Tibial nerve (tissue), 4 donors: ENCODE results near the gene IGFBP6. TPM values are rescaled to one million over a fixed set of nuclear protein-coding genes. Genes with fewer than 3 reads are reported as not detected.
A peak's percentile ranks its signal among the peaks of the same experiment; 100 is the strongest.

Experiments used
- DNase-seq, 2 donors: peaks; one replicate each; pipeline ENCODE4 v3.0.0-alpha.2; 2019; ENCODE audit warnings: low spot score in 2 of 2
- H3K27ac ChIP-seq, 4 donors: fragments of 200-600 bp; sonication (generic) in 3 of 4; one replicate each; pipeline ENCODE4 v1.5.1; 2017 to 2019; ENCODE audit warnings: mild to moderate bottlenecking in 1 of 4
- H3K27me3 ChIP-seq, 2 donors: fragments of 200-600 bp; sonication (generic) in 1 of 2; one replicate each; pipeline versions ENCODE4 v1.5.1 to v1.6.0; 2017 to 2019
- H3K36me3 ChIP-seq, 3 donors: fragments of 200-600 bp; sonication (generic); one replicate each; pipeline ENCODE4 v1.5.1; 2018 to 2019
- H3K4me1 ChIP-seq, 4 donors: fragments of 200-600 bp; sonication (generic) in 3 of 4; one replicate each; pipeline ENCODE4 v1.5.1; 2017 to 2019
- H3K4me3 ChIP-seq, 4 donors: fragments of 200-600 bp; sonication (generic) in 3 of 4; one replicate each; pipeline ENCODE4 v1.5.1; 2017 to 2019; ENCODE audit warnings: mild to moderate bottlenecking in 1 of 4, moderate library complexity in 1 of 4
- H3K9me3 ChIP-seq, 4 donors: fragments of 200-600 bp; sonication (generic) in 3 of 4; one replicate each; pipeline ENCODE4 v1.5.1; 2017 to 2019
- CTCF ChIP-seq, 5 experiments: fragments of 200-600 bp in 3 of 5; fragments of 450-650 bp in 2 of 5; sonication (generic) in 3 of 5; IDR thresholded peaks; one replicate each; pipeline ENCODE4 v1.5.1; 2016 to 2019; ENCODE audit warnings: antibody characterized with exemption in 5 of 5, mild to moderate bottlenecking in 3 of 5, moderate library complexity in 2 of 5
- EP300 ChIP-seq, 2 donors: sonication (generic); formaldehyde crosslinking; IDR thresholded peaks; one replicate each; pipeline ENCODE4 v1.6.1; 2017; ENCODE audit warnings: antibody characterized with exemption in 2 of 2, mild to moderate bottlenecking in 1 of 2
- POLR2A ChIP-seq, 2 donors: fragments of 450-650 bp; IDR thresholded peaks; one replicate each; pipeline ENCODE4 v1.6.1; 2017; ENCODE audit warnings: antibody characterized with exemption in 2 of 2, mild to moderate bottlenecking in 2 of 2, moderate library complexity in 2 of 2
- WGBS, 2 donors: methylation state at CpG; one replicate each; pipeline ENCODE4 v1.1.5; 2018; 5-methylcytosine and 5-hydroxymethylcytosine counted together
- total RNA-seq, 4 donors: library from RNA; depleted of rRNA; stranded (reverse); fragments of >200 nt; gene quantifications; one replicate each; pipeline ENCODE4 v1.1.0, GENCODE V29; 2016

The IGFBP6 gene
- total RNA-seq, 4 donors from 2014 or later: 1,043 to 8,473 (median 5,787) TPM

- no peaks in the 10 kb centered on the region for H3K9me3 ChIP-seq
- TF ChIP-seq EP300 (IDR thresholded peaks at IDR 0.05): peak in 1 of 2 donors; percentile 69
- TF ChIP-seq CTCF (IDR thresholded peaks at IDR 0.05): peak; percentile 83 to 99 (median 88)
- TF ChIP-seq POLR2A (IDR thresholded peaks at IDR 0.05): no peak
- peak overlapping the region; percentile 78 to 100 (median 89) for H3K27ac ChIP-seq
- peaks cover 0 to 70% (median 10%) of the 10 kb centered on the region in 3 donors for H3K36me3 ChIP-seq
- DNase-seq: peak in 1 of 2 donors; percentile 90
- no peaks in the 10 kb centered on the region for H3K27me3 ChIP-seq
- WGBS, 2 donors: 34% methylated on average over 24 of the region's 24 CpGs
- H3K4me1 ChIP-seq: peaks cover 0 to 100% (median 76%) of the 10 kb centered on the region in 4 donors
- H3K4me3 ChIP-seq: peak overlapping the region in 2 of 4 donors; percentile 8 to 42
Observed at GRCh38 chr12:53065975-53066931, 31.2 kb upstream of the IGFBP6 start.

DNA sequence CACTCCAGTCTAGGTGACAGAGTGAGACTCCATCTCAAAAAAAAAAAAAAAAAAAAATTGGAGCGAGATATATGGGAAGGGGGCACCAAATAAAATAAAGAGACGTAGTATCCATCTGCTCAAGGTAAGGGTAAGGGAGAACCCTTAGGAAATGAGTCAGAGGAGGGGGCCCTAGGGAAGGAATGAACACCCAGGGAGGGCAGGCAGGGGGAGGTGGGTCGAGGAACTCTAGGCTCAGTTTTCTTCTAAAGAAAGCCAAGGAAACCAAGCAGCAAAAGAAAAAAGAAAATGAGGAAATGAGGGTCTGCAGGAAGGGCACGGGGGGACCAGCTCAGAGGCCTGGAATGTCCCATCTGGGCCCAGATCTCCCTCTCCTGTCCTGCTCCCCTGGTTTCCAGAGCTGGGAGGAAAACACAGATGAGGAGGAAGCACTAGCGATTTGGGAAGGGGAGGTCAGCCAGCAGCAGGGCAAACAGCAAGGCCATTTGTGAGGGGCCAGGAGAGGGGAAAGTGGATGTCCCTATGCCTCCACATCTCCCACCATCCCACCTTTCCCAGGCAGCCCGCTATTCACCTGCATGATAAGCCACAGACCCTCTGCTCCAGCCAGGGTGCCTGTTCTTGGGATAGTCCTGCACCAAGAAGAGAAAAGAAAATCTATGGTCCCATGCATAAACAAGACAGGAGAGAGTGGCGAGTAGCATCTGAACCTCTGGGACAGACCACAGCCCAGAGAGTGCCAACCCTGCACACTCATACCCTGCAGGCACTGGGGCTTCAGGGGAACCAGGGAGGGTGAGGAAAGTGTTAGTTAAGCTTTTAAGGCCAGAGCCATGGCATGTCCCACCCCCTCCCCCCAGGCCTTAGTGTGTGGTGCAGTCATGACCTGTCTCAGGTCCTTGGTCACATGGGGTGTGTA lies 30.1 kb upstream of the IGFBP6 start:
- no peak for DNase-seq
- Histone ChIP-seq H3K27me3 (no peaks in the 10 kb centered on the region), H3K9me3 (no peaks in the 10 kb centered on the region), H3K36me3 (peaks cover 0 to 59% (median 10%) of the 10 kb centered on the region in 3 donors), H3K4me3 (no peak overlapping the region), H3K27ac (peak overlapping the region in 3 of 4 donors; percentile 66 to 100 (median 99)), H3K4me1 (peaks cover 0 to 100% (median 77%) of the 10 kb centered on the region in 4 donors)
- 64 to 66% methylated on average over 7 of the region's 7 CpGs for WGBS, 2 donors
- TF ChIP-seq CTCF (IDR thresholded peaks at IDR 0.05): no peak
- TF ChIP-seq EP300 (IDR thresholded peaks at IDR 0.05): no peak
- TF ChIP-seq POLR2A (IDR thresholded peaks at IDR 0.05): no peak

- Histone ChIP-seq H3K27ac (peak overlapping the region; percentile 66 to 100 (median 87)), H3K4me3 (peak overlapping the region in 1 of 4 donors; percentile 37), H3K36me3 (peaks cover 0 to 51% (median 7%) of the 10 kb centered on the region in 3 donors), H3K27me3 (no peaks in the 10 kb centered on the region), H3K9me3 (no peaks in the 10 kb centered on the region), H3K4me1 (peaks cover 0 to 100% (median 80%) of the 10 kb centered on the region in 4 donors)
- 58 to 68% methylated on average over 13 of the region's 13 CpGs for WGBS, 2 donors
- DNase-seq: no peak
- TF ChIP-seq EP300 (IDR thresholded peaks at IDR 0.05): no peak
- TF ChIP-seq POLR2A (IDR thresholded peaks at IDR 0.05): no peak
- no peak for TF ChIP-seq CTCF (IDR thresholded peaks at IDR 0.05)
Observed at GRCh38 chr12:53067993-53068770, 29.3 kb upstream of the IGFBP6 start.

DNA sequence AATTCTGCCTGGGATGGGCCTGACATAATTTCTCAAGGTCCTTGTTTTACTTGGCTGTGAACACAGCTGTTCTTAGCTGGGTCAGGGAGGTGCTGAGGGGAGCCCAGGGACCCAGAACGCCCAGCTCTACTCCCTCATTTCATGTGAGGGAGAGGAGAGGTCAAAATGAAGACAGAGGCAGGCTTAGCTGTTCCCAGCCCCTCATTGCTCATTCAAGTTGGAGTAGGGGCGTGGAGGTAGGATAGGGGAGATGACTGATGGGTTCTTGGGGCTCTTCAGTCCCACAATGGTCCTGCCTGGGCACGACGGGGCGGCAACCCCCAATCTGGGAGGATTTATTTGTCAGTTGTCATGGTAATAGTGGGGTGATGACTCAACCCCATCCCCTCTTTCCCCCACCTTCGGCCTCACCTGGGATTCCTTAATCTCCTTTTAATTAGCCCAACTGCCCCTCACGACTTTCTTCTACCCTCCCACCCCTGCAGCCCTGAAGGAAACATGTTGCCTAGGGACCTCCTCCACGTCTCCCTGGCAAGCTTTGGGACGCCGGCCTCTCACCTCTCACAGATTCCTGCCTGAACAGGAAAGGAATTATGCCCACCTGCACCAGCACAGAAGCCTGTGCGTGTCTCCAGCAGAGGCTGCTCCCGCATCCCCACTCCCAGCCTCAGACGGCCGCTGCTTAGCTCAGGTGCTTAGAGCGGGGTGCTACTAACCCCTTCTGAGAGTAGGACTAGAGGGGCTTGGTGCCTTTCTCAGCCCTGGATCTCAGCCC lies 28.5 kb upstream of the IGFBP6 start:
- Histone ChIP-seq H3K36me3 (peaks cover 0 to 45% (median 0%) of the 10 kb centered on the region in 3 donors), H3K27me3 (no peaks in the 10 kb centered on the region), H3K4me1 (peaks cover 0 to 100% (median 79%) of the 10 kb centered on the region in 4 donors), H3K27ac (peak overlapping the region; percentile 75 to 100 (median 91)), H3K9me3 (no peaks in the 10 kb centered on the region), H3K4me3 (peak overlapping the region in 1 of 4 donors; percentile 37)
- peak in 1 of 2 donors; percentile 19 for DNase-seq
- WGBS, 2 donors: 59 to 63% methylated on average over 15 of the region's 15 CpGs
- TF ChIP-seq POLR2A (IDR thresholded peaks at IDR 0.05): no peak
- peak in 1 of 2 donors; percentile 45 for TF ChIP-seq EP300 (IDR thresholded peaks at IDR 0.05)
- TF ChIP-seq CTCF (IDR thresholded peaks at IDR 0.05): no peak
